ENCODE measurements around the gene GRAMD1B.

GRAMD1B gene

GRCh38 chr11:123409456-123410217, 20.4 kb upstream of the GRAMD1B start:
- DNase-seq (ENCODE audit: low read depth): no peak

- DNase-seq (ENCODE audit: low read depth): no peak
These were observed 19.9 kb upstream of the GRAMD1B start for GRCh38 chr11:123410218-123410549.

GRCh38 chr11:123413636-123414035, 16.4 kb upstream of the GRAMD1B start:
- no peak for DNase-seq (ENCODE audit: low read depth)

GRCh38 chr11:123416566-123416965, 13.5 kb upstream of the GRAMD1B start:
- DNase-seq (ENCODE audit: low read depth): no peak

- DNase-seq (ENCODE audit: low read depth): no peak
These were observed 11.5 kb upstream of the GRAMD1B start for GRCh38 chr11:123418351-123419114.

- no peak for DNase-seq (ENCODE audit: low read depth)
These were observed 10.2 kb upstream of the GRAMD1B start for GRCh38 chr11:123419731-123420452.

GRCh38 chr11:123421589-123421988, 8.5 kb upstream of the GRAMD1B start:
- DNase-seq (ENCODE audit: low read depth): no peak

- no peak for DNase-seq (ENCODE audit: low read depth)
These were observed 4.7 kb upstream of the GRAMD1B start for GRCh38 chr11:123425367-123425766.

- DNase-seq (ENCODE audit: low read depth): no peak
These were observed 3.3 kb upstream of the GRAMD1B start for GRCh38 chr11:123426789-123427188.

GRCh38 chr11:123427405-123427804, 2.7 kb upstream of the GRAMD1B start:
- no peak for DNase-seq (ENCODE audit: low read depth)

- no peak for DNase-seq (ENCODE audit: low read depth)
These were observed 1.9 kb upstream of the GRAMD1B start for GRCh38 chr11:123428116-123428715.

GRCh38 chr11:123429336-123429735, 733 bp upstream of the GRAMD1B start:
- peak; percentile 67 for DNase-seq (ENCODE audit: low read depth)

- no peak for DNase-seq (ENCODE audit: low read depth)
These were observed 840 bp downstream of the GRAMD1B start for GRCh38 chr11:123430721-123431497.

- no peak for DNase-seq (ENCODE audit: low read depth)
These were observed 1.6 kb downstream of the GRAMD1B start for GRCh38 chr11:123431619-123432018.

GRCh38 chr11:123434262-123434661, 4.2 kb downstream of the GRAMD1B start:
- DNase-seq (ENCODE audit: low read depth): no peak

- DNase-seq (ENCODE audit: low read depth): no peak
These were observed 4.8 kb downstream of the GRAMD1B start for GRCh38 chr11:123434911-123435310.

GRCh38 chr11:123437236-123437979, 7.3 kb downstream of the GRAMD1B start:
- no peak for DNase-seq (ENCODE audit: low read depth)

- no peak for DNase-seq (ENCODE audit: low read depth)
These were observed 8.1 kb downstream of the GRAMD1B start for GRCh38 chr11:123438131-123438627.

- DNase-seq (ENCODE audit: low read depth): no peak
These were observed 9.5 kb downstream of the GRAMD1B start for GRCh38 chr11:123439616-123440015.

- DNase-seq (ENCODE audit: low read depth): no peak
These were observed 11.1 kb downstream of the GRAMD1B start for GRCh38 chr11:123441161-123441560.

All from stromal cell of bone marrow (primary cell).